Trophoblast cell (in vitro differentiated cells and primary cell): ENCODE results near the gene TNP2.
"Not testable (repeated sequence)": the region's sequence is repeated elsewhere in the genome, so short reads cannot be mapped to it uniquely, and the experiment has no call there.

Experiments
- DNase-seq, 2 donors: peaks; one replicate each; pipeline ENCODE4 v3.0.0-alpha.2; 2016
- H2AFZ ChIP-seq: 2 replicates; pipeline ENCODE4 v1.6.1; 2013; ENCODE audit warnings: low read length, moderate library complexity, mild to moderate bottlenecking; ENCODE audit not compliant: insufficient read depth, poor library complexity
- H2AK5ac ChIP-seq: 2 replicates; pipeline ENCODE4 v1.6.1; 2013; ENCODE audit warnings: mild to moderate bottlenecking, low read length
- H2BK120ac ChIP-seq: 2 replicates; pipeline ENCODE4 v1.6.1; 2013; ENCODE audit warnings: low read length, mild to moderate bottlenecking, moderate library complexity; ENCODE audit not compliant: insufficient read depth, poor library complexity
- H2BK12ac ChIP-seq: 2 replicates; pipeline ENCODE4 v1.6.1; 2013; ENCODE audit warnings: mild to moderate bottlenecking, low read length, moderate library complexity
- H2BK5ac ChIP-seq: 2 replicates; pipeline ENCODE4 v1.6.1; 2013; ENCODE audit warnings: low read length, low read depth, moderate library complexity, mild to moderate bottlenecking; ENCODE audit not compliant: poor library complexity
- H3K14ac ChIP-seq: 2 replicates; pipeline ENCODE4 v1.6.1; 2013; ENCODE audit warnings: mild to moderate bottlenecking, low read length
- H3K18ac ChIP-seq: 2 replicates; pipeline ENCODE4 v1.6.1; 2013; ENCODE audit warnings: mild to moderate bottlenecking, low read length
- H3K23ac ChIP-seq: 2 replicates; pipeline ENCODE4 v1.6.1; 2013; ENCODE audit warnings: low read length
- H3K27ac ChIP-seq: 2 replicates; pipeline ENCODE4 v1.5.1; 2013; ENCODE audit warnings: low read depth, mild to moderate bottlenecking, inconsistent platforms, low read length, moderate library complexity
- H3K27me3 ChIP-seq: 2 replicates; pipeline ENCODE4 v1.6.1; 2013; ENCODE audit warnings: inconsistent platforms, mild to moderate bottlenecking, low read length, moderate library complexity; ENCODE audit not compliant: insufficient read depth
- H3K36me3 ChIP-seq, 2 experiments: 1 replicate in 1 of 2; 2 replicates in 1 of 2; pipeline ENCODE4 v1.6.1; 2013; ENCODE audit warnings: low read length in 2 of 2, mild to moderate bottlenecking in 2 of 2, moderate library complexity in 1 of 2; ENCODE audit not compliant: insufficient read depth in 2 of 2, control insufficient read depth in 1 of 2
- H3K4ac ChIP-seq: 2 replicates; pipeline ENCODE4 v1.6.1; 2013; ENCODE audit warnings: low read depth, mild to moderate bottlenecking, low read length, moderate library complexity
- H3K4me1 ChIP-seq, 2 experiments: 1 replicate in 1 of 2; 2 replicates in 1 of 2; pipeline ENCODE4 v1.6.1; 2013; ENCODE audit warnings: low read length in 2 of 2, mild to moderate bottlenecking in 2 of 2, moderate library complexity in 1 of 2; ENCODE audit not compliant: insufficient read depth in 2 of 2, control insufficient read depth in 1 of 2
- H3K4me2 ChIP-seq: 2 replicates; pipeline ENCODE4 v1.6.1; 2013; ENCODE audit warnings: inconsistent platforms, mild to moderate bottlenecking, low read length, moderate library complexity
- H3K4me3 ChIP-seq: 2 replicates; pipeline ENCODE4 v1.5.1; 2013; ENCODE audit warnings: mild to moderate bottlenecking, low read depth, low read length, inconsistent platforms
- H3K79me1 ChIP-seq: one replicate; pipeline ENCODE4 v1.6.1; 2013; ENCODE audit warnings: low read length
- H3K79me2 ChIP-seq: 2 replicates; pipeline ENCODE4 v1.6.1; 2013; ENCODE audit warnings: low read length, mild to moderate bottlenecking; ENCODE audit not compliant: control insufficient read depth, insufficient read depth, poor library complexity
- H3K9ac ChIP-seq: 2 replicates; pipeline ENCODE4 v1.6.1; 2013; ENCODE audit warnings: mild to moderate bottlenecking, low read length
- H3K9me3 ChIP-seq: 2 replicates; pipeline ENCODE4 v1.6.1; 2013; ENCODE audit warnings: low read depth, mild to moderate bottlenecking, control low read depth, inconsistent platforms, low read length; ENCODE audit not compliant: insufficient read depth
- H4K12ac ChIP-seq: 2 replicates; pipeline ENCODE4 v1.6.1; 2013; ENCODE audit warnings: low read depth, mild to moderate bottlenecking, low read length, moderate library complexity
- H4K8ac ChIP-seq: 2 replicates; pipeline ENCODE4 v1.6.1; 2013; ENCODE audit warnings: low read depth, mild to moderate bottlenecking, low read length, moderate library complexity
- H4K91ac ChIP-seq: one replicate; pipeline ENCODE4 v1.6.1; 2013; ENCODE audit warnings: low read depth, mild to moderate bottlenecking, low read length, moderate library complexity
- WGBS: extraction: QIAGEN DNeasy Blood & Tissue Kit; methylation state at CpG from one replicate; pipeline ENCODE4 v1.1.7; 2013; ENCODE audit warnings: missing lambda C conversion rate; ENCODE audit not compliant: insufficient read length, insufficient coverage; ENCODE audit errors: extremely low coverage; 5-methylcytosine and 5-hydroxymethylcytosine counted together

The TNP2 gene

GRCh38 chr16:11289696-11290095 lies 20.6 kb upstream of the TNP2 start:
- H3K27me3 ChIP-seq, H3K23ac ChIP-seq, H3K27ac ChIP-seq, H3K4ac ChIP-seq, H3K4me2 ChIP-seq, H3K9ac ChIP-seq, H4K12ac ChIP-seq, H2AFZ ChIP-seq, H4K91ac ChIP-seq, H4K8ac ChIP-seq, H3K14ac ChIP-seq, H3K18ac ChIP-seq, H2BK120ac ChIP-seq, H3K79me2 ChIP-seq, H2AK5ac ChIP-seq, DNase-seq, H3K36me3 ChIP-seq, H2BK12ac ChIP-seq, H3K4me3 ChIP-seq, H3K9me3 ChIP-seq, H3K79me1 ChIP-seq, H2BK5ac ChIP-seq: not testable (repeated sequence)
- peaks cover 9 to 11% of the 10 kb centered on the region in 2 experiments for H3K4me1 ChIP-seq
- no CpG with 5 or more reads among the region's 4 CpGs for WGBS

- Histone ChIP-seq H4K8ac (no peak overlapping the region), H3K27ac (no peak overlapping the region), H3K9me3 (no peaks in the 10 kb centered on the region), H2BK5ac (no peak overlapping the region), H3K27me3 (no peaks in the 10 kb centered on the region), H3K14ac (no peak overlapping the region), H3K4me2 (no peak overlapping the region), H2AFZ (no peak overlapping the region), H3K4ac (no peak overlapping the region), H3K36me3 (no peaks in the 10 kb centered on the region), H2BK120ac (no peak overlapping the region), H3K18ac (no peak overlapping the region), H3K79me1 (peaks cover 2% of the 10 kb centered on the region), H3K23ac (no peak overlapping the region), H2AK5ac (no peak overlapping the region), H3K79me2 (no peaks in the 10 kb centered on the region), H4K91ac (no peak overlapping the region), H2BK12ac (no peak overlapping the region), H3K4me1 (peaks cover 9 to 11% of the 10 kb centered on the region in 2 experiments), H4K12ac (no peak overlapping the region), H3K9ac (no peak overlapping the region), H3K4me3 (no peak overlapping the region)
- no CpG with 5 or more reads among the region's 2 CpGs for WGBS
- DNase-seq: no peak
Observed at GRCh38 chr16:11289202-11289601, 20.1 kb upstream of the TNP2 start.

DNA sequence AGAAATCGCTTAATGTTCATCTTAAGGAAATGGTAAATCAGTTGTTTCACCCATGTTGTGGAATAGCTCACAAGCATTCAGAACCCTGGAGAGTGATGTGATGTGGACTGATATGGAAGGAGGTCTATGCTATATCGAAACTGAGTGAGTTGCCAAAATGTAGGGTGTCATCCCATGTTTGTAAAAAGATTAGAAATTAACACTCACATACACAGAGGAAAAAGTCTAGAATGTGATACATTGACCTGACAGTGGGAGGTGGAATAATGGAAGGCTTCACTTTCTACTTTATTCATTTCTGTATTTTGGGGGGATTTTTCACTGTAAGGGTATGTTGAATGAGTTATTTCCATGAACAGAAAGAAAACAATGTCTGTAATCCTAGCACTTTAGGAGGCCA lies 16.7 kb upstream of the TNP2 start:
- no peak for DNase-seq
- H3K4ac ChIP-seq: no peak overlapping the region
- H2AK5ac ChIP-seq: no peak overlapping the region
- H3K9me3 ChIP-seq: no peaks in the 10 kb centered on the region
- H3K27ac ChIP-seq: no peak overlapping the region
- H2BK120ac ChIP-seq: no peak overlapping the region
- H3K4me2 ChIP-seq: no peak overlapping the region
- H3K9ac ChIP-seq: no peak overlapping the region
- peaks cover 0 to 3% of the 10 kb centered on the region in 2 experiments for H3K4me1 ChIP-seq
- WGBS: no CpG with 5 or more reads among the region's 2 CpGs
- H3K79me2 ChIP-seq: no peaks in the 10 kb centered on the region
- no peak overlapping the region for H4K91ac ChIP-seq
- H3K18ac ChIP-seq: no peak overlapping the region
- no peak overlapping the region for H4K12ac ChIP-seq
- no peak overlapping the region for H2AFZ ChIP-seq
- H3K23ac ChIP-seq: no peak overlapping the region
- no peak overlapping the region for H3K4me3 ChIP-seq
- no peak overlapping the region for H2BK5ac ChIP-seq
- no peaks in the 10 kb centered on the region for H3K27me3 ChIP-seq
- no peak overlapping the region for H2BK12ac ChIP-seq
- no peak overlapping the region for H3K14ac ChIP-seq
- no peak overlapping the region for H4K8ac ChIP-seq
- H3K79me1 ChIP-seq: no peaks in the 10 kb centered on the region
- H3K36me3 ChIP-seq: no peaks in the 10 kb centered on the region

GRCh38 chr16:11283820-11284248 lies 14.7 kb upstream of the TNP2 start:
- no peaks in the 10 kb centered on the region for H3K27me3 ChIP-seq
- H3K79me2 ChIP-seq: no peaks in the 10 kb centered on the region
- H3K27ac ChIP-seq: no peak overlapping the region
- no peak overlapping the region for H3K4me2 ChIP-seq
- H3K4me3 ChIP-seq: no peak overlapping the region
- no peak overlapping the region for H2BK5ac ChIP-seq
- no peak overlapping the region for H4K91ac ChIP-seq
- no peak overlapping the region for H2BK12ac ChIP-seq
- H3K4ac ChIP-seq: no peak overlapping the region
- H3K18ac ChIP-seq: no peak overlapping the region
- no peak overlapping the region for H3K23ac ChIP-seq
- H3K4me1 ChIP-seq: no peaks in the 10 kb centered on the region
- WGBS: no CpG with 5 or more reads among the region's 4 CpGs
- H3K9me3 ChIP-seq: no peaks in the 10 kb centered on the region
- H4K12ac ChIP-seq: no peak overlapping the region
- H2BK120ac ChIP-seq: no peak overlapping the region
- no peak overlapping the region for H2AK5ac ChIP-seq
- H3K14ac ChIP-seq: no peak overlapping the region
- no peak overlapping the region for H2AFZ ChIP-seq
- no peaks in the 10 kb centered on the region for H3K36me3 ChIP-seq
- no peak for DNase-seq
- no peaks in the 10 kb centered on the region for H3K79me1 ChIP-seq
- H4K8ac ChIP-seq: no peak overlapping the region
- no peak overlapping the region for H3K9ac ChIP-seq
